NCI-H1417 (cell line): ENCODE measurements around the gene SIPA1L2.
A peak's percentile ranks its signal among the peaks of the same experiment; 100 is the strongest.

Experiments
- DNase-seq, 3 experiments: peaks; one replicate each; lab custom pipeline; 2025; lab: John Stamatoyannopoulos, UW

The SIPA1L2 gene

DNA sequence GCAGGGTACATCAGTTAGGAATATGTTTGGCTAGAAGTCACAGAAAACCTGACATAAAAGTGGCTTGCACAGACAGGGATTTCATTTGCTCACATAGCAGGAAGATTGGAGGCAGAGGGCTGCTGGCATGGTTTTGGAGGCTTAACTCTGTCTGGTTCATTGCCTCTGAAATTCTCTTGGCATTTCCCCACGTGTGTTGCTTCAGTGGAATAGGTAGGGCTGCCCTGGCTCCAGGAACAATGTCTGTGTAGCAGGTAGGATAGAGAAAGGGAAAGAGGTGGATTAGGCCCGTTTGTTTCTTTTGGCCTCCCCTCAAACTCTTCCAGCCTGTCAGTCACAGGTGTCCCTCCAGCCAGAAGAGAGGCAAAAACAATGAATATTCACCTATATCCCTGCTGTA lies 20.5 kb upstream of the SIPA1L2 start:
- DNase-seq, result no peak

DNA sequence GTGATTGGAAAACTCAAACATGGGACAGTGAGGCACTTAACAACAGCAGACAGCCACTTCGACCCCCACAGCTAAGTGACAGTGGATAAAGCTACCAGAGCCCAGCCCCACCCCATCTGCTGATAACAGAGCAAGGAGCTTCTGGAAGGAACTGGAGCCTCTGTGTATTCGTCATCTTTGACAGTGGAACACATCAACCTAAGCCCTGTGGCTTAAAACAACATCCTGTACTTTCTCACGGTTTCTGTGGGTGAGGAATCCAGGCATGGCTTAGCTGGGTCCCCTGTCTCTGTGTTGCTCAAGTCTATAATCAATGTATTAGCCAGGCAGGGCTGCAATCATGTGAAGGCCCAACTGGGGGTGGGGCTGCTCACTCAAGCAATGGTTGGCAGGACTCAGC lies 18.4 kb upstream of the SIPA1L2 start:
- no peak for DNase-seq

DNA sequence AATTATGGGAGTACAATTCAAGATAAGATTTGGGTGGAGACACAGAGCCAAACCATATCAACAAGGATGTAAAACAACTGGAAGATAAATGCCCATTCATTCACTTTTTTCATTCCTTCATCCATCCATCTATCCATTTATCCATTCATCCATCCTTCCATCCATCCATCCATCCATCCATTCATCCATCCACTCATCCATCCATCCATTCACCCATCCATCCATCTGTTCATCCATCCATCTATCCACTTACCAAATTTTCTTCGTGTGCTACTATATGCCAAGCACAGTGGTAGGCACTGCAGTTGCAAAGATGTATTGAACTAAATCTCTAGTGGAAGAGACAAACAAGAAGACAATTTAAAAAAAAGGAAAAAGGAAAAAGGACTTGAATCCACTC lies 14.3 kb upstream of the SIPA1L2 start:
- no peak for DNase-seq

DNA sequence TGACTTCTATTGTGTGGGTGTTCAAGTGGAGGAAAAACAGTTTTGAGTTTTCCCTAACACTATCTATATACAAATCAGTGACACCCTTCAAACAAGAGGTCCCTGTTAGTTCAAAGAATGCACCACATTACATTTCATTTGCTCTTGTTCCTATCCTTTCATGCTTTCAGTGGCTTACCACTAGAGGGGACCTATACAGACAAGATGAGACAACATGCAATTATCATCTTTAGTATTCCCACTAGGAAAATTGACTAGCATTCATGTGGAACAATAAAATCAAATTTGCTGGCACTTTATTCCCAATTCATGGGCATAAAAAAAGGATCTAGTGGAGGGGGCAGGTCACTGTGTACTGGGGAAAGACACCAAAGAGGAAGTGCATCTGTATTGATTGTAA lies 13.3 kb upstream of the SIPA1L2 start:
- DNase-seq, result peak in 1 of 3 experiments; percentile 7

DNA sequence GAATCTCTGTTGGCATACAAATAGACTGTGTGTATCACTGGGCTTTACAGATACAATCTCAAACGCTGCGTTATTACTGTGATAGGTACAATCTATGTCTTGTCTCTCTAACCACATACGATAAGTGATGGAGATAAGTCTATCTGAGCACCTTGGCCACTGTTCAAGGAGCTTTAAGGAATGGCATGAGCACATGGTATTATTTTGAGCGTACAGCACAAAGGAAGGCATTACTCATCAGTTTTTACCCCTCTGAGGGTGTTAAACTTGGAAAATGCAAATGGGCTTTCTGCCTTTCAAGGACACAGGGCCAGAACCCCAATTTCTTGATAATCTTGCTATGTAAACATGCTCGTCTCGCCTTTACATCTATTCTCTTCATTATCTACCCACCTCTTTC lies 11.6 kb upstream of the SIPA1L2 start:
- DNase-seq, result no peak

DNA sequence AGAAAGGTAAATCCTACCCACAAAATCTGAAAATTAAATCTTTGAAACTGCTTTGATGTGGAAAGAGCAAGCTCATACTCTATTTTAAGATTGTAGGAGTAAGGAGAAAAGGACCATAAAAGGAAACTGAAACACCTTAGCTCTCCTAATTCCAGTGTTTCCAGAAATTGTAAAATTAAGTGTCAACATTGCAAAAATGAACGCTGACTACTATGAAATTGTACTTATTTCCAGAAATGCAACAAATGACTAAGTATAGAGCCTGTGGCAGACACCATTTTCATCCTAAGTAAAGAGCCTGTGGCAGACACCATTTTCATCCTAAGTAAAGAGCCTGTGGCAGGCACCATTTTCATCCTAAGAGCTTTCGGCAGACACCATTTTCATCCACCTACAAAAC lies 6.9 kb upstream of the SIPA1L2 start:
- no peak for DNase-seq

DNA sequence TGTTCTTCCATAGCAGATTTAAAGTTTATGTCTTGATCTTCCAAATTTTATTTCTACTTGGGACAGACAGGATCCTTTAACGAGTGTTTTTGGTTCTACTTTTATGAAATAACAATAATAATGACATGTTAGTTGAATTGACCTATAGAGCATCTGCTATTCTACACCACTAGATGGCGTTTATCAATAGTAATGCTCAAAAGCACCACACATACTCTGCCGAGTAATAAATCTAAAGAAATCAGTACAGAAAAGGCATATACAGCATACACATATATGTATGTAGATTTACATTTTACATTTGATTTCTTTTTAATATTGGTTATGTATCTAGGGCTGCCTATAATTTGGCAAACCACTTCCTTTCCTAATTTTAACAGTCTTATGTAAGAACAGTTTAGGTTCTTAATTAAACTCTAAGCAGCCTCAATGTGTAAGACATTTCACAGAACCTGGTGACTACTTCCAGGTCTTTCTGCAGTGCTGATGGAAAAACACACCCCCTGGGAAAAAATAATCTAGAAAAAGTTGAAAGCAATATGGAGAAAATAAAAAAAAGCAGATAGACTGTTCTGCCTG lies 5.9 kb upstream of the SIPA1L2 start:
- DNase-seq, result peak in 2 of 3 experiments; percentile 40 to 75

DNA sequence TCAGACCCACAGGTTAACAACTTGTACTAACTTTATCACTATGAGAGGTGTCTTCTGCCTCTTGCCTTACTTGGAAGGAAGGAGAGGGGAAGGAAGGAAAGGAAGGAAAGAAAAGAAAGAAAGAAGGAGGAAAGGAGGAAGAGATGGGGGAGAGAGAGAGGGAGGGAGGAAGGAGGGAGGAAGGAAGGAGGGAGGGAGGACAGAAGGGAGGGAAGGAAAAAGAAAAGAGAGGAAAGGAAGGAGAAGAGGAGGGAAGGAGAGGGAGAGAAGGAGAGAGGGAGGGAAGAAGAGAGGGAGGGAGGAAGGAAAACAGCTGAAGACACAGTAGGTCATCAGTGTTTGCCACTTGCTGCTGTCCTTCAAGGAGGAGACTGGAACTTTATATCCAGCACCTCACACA lies 5.3 kb upstream of the SIPA1L2 start:
- DNase-seq, result no peak

DNA sequence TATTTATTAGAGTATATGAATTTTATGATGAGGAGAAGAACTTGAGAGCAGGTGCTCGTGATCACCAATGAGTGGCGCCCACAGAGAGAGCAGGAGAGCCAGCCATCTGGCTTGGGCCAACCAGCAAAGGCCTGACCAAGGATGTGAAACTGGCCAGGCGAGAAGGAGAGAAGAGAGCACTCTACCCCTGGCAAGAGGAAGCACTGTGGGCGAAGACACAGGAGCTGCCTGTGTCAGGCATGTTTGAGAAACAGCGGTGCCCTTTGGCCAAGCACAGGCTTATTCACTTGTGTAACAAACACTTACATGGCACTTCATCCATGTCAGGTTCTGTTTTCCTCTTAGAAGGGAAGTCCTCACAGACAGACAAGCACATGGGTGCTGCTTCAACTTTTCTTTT lies 4.2 kb upstream of the SIPA1L2 start:
- peak in 1 of 3 experiments; percentile 5 for DNase-seq

DNA sequence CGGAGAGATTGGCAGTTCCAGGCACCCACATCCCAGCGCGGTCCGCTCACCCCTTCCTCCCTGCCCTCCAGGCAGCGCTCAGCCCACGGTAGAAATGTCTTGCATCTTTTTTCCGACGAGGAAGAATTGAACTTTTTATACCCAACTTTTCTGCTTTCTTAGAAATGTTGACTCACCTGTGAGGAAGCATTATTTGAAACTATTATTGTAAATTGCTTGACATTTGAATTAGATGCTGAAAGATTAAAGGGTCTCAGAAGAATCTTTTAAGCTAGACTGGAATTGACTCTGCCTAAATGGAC lies 912 bp upstream of the SIPA1L2 start:
- no peak for DNase-seq

DNA sequence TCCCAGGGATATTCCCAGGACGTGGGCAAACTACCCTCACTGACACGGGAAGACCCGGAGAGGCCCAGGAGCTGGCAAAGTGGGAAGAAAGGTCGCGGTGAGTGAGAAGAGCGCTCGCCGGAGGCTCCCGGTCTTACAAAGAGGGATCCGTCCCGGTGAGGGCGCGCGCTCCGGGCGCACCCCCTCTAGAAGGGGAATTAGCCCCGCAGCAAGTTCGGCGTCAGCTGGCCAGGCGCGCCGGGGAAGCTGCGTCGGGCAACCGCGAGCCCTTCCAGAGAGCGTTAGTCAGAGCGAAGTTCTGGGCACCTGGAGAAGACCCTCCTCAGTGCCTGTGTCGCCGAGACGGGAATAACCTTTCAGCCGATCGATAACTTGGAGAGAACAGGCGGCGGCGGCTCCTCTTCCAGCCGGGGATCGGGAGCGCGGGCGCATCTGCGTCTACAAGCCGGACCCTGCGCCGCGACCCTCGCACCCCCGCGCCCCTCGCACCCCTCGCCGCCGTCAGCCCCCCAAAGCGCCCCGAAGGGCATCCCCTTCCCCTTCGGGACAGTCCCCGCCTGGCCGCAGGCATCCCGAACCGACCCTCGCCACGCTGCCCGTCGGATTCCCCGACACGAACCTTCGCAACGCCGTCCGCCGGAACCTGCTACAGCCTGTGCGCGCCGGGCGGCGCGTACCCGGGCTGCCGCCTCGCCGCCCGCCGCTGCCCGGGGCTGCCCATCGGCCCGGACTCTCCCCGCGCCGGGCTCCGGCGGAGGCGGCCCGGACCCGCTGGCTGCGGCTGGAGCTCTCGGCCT lies 485 bp downstream of the SIPA1L2 start:
- DNase-seq, result peak; percentile 38 to 64 (median 64)

DNA sequence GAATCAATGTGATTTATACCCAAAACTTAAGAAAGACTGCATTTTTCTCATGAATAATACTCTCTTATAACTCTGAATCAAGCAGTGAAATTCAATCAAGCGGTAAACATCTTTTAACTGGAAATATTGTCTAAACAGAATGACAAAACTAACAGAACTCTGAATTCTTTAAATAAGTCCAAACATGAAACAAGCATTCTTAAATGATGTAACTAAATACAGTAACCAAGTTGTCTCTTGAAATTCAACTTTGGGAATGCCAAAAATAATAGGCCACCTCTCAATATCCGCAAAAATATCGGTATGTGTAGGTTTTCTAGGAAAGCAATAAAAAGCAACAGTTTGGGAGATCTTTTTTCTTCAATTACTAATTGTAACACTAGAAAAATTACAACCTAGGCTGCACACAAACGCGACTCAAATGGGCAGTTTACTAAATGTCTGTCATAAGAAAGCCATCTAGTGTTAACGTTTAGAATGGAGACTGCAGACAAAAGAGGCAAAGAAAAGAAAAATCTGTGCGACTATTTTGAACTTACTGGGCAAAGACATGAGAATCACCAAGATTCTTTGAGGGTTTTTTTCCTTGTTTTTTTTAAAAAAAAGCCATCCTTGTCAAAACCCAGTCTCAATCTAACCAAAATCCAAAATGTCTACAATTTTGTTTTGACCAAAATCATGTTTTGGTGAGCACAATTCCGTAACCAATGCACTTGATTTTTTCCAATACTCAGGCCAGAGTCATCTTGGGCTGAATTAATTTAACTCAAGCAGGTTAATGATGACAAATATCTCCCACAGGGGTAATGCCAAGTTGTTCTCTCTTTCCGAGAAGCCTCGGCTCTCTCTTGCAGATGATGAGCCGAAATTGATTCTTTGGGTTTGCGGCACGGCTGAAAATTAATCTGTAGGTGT lies 1.3 kb downstream of the SIPA1L2 start:
- peak in 2 of 3 experiments; percentile 10 to 62 for DNase-seq

DNA sequence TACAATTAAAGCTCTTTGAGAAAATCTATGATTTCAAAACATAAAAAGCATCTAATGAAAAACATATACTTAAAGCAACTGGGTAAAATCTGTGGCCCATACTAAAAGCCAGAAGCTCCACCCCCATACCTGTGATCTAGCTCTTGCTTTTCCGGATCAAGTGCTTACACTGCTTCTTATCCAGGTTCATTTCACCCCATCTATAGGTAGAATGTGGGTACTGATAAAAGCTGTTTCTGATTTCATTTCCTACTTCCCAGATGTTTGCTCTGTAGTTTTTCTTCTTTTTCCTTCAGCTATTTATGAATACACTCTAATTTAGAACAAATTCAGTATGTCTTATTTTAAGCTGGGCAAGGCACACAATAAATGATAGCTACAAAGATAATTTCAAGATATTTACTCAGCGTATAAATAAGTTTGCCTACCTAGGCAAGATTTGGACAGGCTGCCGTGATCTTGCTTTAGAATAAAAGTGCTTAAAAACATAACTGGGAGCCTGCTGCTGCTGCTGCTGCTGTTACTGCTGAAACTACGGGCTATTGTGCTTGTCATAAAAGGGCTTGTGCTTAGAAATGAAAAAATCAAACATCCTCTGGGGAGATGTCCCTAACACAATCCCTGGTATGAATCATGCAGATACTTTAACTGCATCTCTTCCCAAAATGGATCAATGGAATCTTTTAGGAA lies 2.1 kb downstream of the SIPA1L2 start:
- DNase-seq, result peak; percentile 29 to 85 (median 47)

DNA sequence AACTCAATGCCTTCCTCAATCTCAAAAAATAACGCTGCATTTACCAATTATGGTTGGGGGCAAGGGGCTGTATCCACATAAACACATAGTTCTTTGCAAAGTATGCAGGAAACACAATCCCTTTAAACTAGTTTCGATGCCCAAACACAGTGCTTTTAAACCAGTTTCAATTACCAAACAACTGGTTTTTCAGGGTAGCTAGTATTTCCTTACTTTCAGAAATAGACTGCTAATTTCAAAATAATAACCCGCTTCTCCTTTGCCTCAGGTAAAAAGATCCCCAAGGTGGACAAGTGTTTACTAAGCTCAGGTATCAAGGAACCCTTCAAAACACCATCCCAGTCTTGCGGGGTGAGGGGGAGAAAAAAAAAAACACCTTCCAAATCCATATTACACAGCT lies 2.8 kb downstream of the SIPA1L2 start:
- no peak for DNase-seq

DNA sequence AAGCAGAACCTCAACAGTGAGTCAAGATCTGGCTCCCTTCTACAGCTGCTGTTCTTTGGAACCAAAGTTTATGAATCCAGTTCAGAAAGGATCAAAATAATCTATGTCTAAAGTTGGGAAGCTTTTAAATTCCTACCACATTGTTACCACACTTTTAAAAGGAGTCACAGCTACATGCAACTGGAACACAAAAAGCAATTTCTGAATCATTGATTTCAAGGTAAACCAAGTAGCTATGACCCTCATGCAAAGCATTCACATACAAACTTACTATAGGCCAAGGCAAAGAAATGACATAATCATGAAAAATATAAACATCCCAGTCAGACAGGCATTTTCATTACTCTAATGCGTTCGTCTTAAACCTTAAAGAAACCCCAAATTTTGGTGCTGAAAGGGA lies 3.5 kb downstream of the SIPA1L2 start:
- DNase-seq, result no peak

DNA sequence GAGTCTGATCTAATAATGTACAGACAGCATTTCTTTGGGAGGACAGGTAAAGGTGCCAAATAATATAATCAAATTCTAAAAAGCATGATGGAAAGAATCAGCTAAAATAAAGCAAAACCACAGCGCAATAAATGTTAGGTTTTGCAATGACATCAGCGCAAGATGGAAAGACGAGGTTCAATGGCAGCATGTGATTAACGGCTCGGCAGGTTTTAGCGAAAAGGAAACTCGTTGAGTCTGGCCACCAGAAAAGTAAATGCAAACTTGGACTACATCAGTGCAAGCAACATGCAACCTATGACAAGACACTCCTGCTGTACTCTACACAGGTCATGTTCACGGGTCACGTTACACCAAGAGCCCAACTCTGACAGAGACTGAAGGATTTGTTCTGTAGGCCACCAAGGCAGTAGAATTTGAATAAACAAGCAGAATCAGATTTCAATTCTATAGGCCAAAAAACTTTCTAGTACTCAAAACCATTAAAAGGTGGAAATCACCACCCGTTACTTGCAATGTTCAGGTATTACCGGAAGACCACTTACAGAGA lies 4.5 kb downstream of the SIPA1L2 start:
- peak in 1 of 3 experiments; percentile 11 for DNase-seq

DNA sequence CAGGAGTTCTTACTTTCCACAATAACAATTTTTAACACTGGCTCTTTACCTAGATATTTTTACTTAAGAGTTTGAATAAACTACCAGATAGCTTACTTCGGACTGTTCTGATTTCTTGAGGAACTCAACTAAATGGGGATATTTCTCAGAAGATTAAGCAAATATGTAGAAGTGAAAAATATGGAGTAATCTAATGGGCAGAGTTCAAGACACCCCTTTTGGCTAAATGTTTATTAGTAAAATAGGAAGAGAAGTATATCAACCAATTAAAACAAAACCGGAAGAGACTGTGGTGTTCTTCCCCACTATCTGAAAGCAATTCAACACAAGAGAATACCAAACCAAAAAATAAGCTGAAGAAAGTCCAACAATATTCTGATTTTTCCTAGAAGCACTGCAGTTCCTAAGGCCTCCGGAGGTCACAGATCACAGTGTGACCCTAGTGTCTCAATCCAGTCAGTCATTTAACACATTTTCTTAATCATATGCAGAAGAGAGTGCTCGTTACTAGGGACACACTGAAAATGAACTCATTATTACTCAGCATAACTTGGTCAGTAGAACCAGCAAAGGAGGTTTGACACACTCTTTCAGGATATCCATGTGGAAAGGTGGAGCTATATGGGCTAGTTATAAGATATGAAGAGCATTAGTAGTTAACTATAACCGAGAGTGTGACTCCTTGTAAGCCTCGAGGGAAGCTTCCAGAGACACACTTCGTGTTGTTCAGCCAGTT lies 5.2 kb downstream of the SIPA1L2 start:
- DNase-seq, result no peak

DNA sequence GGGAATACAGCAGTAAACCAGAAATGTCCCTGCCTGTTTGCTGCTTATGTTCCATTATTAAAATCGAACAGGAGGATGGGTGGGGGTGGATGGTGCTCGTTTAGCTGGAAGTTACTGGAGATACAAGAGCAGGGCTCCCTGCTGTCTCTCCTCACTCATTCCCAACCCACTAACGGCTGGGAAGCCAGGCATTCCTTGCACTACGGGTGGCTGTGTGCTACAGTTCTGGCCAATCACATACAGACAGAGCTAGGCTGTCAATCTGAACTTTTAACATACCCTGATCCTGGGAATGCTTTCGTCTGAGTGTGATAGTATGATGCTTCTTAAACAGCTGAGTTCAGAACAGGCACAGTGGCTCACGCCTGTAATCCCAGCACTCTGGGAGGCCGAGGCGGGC lies 7.0 kb downstream of the SIPA1L2 start:
- DNase-seq, result peak in 1 of 3 experiments; percentile 37

DNA sequence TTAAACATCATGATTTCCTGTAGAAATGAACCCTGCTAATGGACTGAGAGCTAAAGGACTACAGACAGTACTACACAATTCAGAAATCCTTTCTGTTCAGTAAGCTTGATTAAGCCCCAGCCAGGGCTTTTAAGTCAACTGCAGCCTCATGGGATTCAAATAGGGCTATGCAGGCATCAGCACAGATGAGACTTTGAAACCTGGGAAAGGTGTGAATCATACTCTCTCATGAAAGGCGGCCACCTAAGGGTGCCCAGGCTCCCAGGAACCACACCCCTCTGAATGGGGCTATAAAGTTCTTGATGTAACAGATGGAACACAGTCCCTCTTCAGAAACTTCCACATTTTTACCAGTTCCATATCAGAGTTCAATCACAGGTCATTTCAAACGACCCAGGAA lies 7.6 kb downstream of the SIPA1L2 start:
- DNase-seq, result peak in 2 of 3 experiments; percentile 12 to 37

DNA sequence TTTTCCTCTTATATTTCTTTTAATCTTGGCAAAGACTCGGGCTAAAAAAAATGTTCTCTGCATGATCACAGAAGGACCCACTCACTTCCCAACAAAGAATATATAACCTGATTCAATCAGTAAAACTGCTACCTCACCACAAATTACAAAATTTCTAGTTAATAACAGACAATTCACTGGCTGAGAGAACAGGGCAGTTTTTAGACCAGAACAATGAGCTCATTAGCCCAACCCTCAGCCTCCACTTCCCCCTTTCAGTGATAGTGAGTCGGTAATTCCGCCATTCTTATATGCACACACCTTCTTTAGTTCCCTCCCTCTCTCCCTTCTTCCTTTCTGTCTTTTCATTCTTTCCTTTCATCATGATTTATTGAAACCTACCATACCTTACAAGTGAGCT lies 8.9 kb downstream of the SIPA1L2 start:
- peak in 1 of 3 experiments; percentile 67 for DNase-seq

DNA sequence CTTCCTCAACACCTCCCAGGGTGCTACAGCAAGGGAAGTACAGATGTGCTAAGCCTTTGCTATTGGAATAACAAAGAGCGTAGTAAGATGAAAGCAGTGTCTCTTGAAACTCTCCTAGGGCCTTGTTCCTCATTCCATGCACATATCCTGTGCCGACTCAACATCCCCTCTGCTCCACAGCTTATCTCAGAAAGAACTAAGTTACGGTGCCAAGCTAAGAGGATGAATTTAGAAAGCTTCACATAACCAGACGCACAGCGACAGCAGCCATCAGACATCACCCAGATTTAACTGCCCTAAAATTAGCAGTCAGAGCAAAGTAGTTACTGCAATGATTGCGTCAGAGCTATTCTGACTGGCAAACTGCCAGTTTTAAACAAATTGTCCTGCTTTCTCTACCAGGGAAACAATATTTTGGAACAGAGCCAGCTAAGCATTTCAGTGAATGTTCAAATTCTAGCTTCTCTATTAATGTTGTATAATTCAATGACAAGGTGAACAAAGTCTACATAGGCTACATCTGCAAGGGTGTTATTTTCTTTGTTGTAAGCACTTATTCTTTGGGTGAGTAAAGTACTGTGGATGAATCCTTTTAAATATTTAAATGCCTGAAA lies 9.5 kb downstream of the SIPA1L2 start:
- peak; percentile 53 to 97 (median 79) for DNase-seq
